HFFc6 (cell line): ENCODE data around the gene PGM3. TPM values are rescaled to one million over a fixed set of nuclear protein-coding genes. Genes with fewer than 3 reads are reported as not detected.

ENCODE experiments used
- DNase-seq: peaks from one replicate; pipeline ENCODE4 v3.0.0-alpha.2; 2018
- H3K27ac Mint-ChIP-seq: 2 replicates; pipeline ENCODE4 v1.8.0; 2020; ENCODE audit warnings: mild to moderate bottlenecking, mixed read lengths
- H3K27me3 Mint-ChIP-seq: 2 replicates; pipeline ENCODE4 v1.8.0; 2021; ENCODE audit warnings: mild to moderate bottlenecking, moderate library complexity, mixed read lengths; ENCODE audit not compliant: insufficient read depth
- H3K36me3 Mint-ChIP-seq: 2 replicates; pipeline ENCODE4 v1.8.0; 2021; ENCODE audit warnings: low read depth, mixed read lengths
- H3K4me1 Mint-ChIP-seq: 2 replicates; pipeline ENCODE4 v1.8.0; 2020; ENCODE audit warnings: low read depth, mixed read lengths
- H3K4me3 Mint-ChIP-seq: 2 replicates; pipeline ENCODE4 v1.8.0; 2020; ENCODE audit warnings: mild to moderate bottlenecking, moderate library complexity, mixed read lengths
- H3K9me3 Mint-ChIP-seq: 2 replicates; pipeline ENCODE4 v1.8.0; 2020; ENCODE audit warnings: mild to moderate bottlenecking, mixed read lengths
- total RNA-seq, 6 experiments: library from RNA; stranded (reverse); fragmentation: NEBNext Ultra II Directional; extraction: Animal tissue kit (Norgen Biotek cat#: 25700); gene quantifications; 2 replicates in 1 of 6; 3 replicates in 5 of 6; pipeline ENCODE4 v1.2.3, GENCODE V29; 2021
- TF ChIP-seq, protein P1 (sequence below): fragments of 200-600 bp; sonication (generic); IDR thresholded peaks from 2 replicates; pipeline ENCODE4 v1.5.0; 2021; ENCODE audit warnings: antibody characterized with exemption, mild to moderate bottlenecking

The PGM3 gene
- total RNA-seq, 6 experiments from 2014 or later = 97.4 to 103 (median 98.6) TPM

DNA sequence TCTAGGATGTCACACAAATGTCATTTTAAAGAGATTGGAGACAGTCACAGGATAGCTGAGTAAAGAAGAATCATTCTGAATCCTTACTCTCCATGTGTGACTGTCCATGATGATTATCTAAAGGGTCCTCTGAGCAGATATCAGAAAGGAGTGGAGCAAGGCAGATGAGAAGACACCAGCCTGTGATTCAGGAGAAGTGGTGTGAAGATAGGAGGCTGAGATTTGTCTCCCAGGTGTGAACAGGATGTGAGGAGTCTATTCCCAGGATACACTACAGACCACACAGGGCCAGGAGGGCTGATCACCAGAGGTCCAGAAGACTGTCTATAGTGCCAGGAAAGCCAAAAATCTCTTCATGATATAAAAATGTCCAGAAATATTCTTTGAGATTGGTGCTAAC, 27.1 kb upstream of the PGM3 start:
- H3K27ac Mint-ChIP-seq = peak overlapping the region; percentile 4; the same call in 1 of the 2 replicates
- TF ChIP-seq, protein P1, sequence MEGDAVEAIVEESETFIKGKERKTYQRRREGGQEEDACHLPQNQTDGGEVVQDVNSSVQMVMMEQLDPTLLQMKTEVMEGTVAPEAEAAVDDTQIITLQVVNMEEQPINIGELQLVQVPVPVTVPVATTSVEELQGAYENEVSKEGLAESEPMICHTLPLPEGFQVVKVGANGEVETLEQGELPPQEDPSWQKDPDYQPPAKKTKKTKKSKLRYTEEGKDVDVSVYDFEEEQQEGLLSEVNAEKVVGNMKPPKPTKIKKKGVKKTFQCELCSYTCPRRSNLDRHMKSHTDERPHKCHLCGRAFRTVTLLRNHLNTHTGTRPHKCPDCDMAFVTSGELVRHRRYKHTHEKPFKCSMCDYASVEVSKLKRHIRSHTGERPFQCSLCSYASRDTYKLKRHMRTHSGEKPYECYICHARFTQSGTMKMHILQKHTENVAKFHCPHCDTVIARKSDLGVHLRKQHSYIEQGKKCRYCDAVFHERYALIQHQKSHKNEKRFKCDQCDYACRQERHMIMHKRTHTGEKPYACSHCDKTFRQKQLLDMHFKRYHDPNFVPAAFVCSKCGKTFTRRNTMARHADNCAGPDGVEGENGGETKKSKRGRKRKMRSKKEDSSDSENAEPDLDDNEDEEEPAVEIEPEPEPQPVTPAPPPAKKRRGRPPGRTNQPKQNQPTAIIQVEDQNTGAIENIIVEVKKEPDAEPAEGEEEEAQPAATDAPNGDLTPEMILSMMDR = no peak
- no peak overlapping the region for H3K4me3 Mint-ChIP-seq
- no peaks in the 10 kb centered on the region for H3K27me3 Mint-ChIP-seq
- H3K9me3 Mint-ChIP-seq = no peaks in the 10 kb centered on the region
- peaks cover 31% of the 10 kb centered on the region for H3K4me1 Mint-ChIP-seq
- no peaks in the 10 kb centered on the region for H3K36me3 Mint-ChIP-seq
- no peak for DNase-seq

DNA sequence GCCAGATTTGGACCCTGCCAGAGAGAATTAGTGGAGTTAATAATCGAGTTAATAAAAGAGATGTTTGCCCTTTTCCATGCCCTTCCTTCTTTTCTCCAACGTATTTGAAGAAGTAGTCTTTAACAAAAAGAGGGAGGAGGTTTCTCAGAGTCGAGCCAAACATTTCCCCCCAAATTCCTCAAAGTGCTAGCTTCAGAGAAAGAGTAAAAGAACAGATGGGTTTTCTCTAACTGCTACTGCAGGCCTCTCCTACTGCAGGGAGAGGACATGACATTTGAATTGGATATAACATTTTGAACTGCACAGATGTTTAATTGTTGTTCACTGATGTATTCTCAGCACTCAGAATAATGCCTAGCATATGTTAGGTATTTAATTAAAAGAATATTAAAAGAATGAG, 25.6 kb upstream of the PGM3 start:
- peaks cover 33% of the 10 kb centered on the region for H3K4me1 Mint-ChIP-seq
- H3K27ac Mint-ChIP-seq = no peak overlapping the region
- TF ChIP-seq, protein P1 = no peak
- no peaks in the 10 kb centered on the region for H3K9me3 Mint-ChIP-seq
- H3K27me3 Mint-ChIP-seq = no peaks in the 10 kb centered on the region; the same call in 1 of the 2 replicates
- no peak overlapping the region for H3K4me3 Mint-ChIP-seq
- no peak for DNase-seq
- no peaks in the 10 kb centered on the region for H3K36me3 Mint-ChIP-seq

- no peaks in the 10 kb centered on the region for H3K36me3 Mint-ChIP-seq
- no peak overlapping the region for H3K4me3 Mint-ChIP-seq
- H3K27ac Mint-ChIP-seq = peak overlapping the region; percentile 44
- no peaks in the 10 kb centered on the region for H3K9me3 Mint-ChIP-seq
- peaks cover 31% of the 10 kb centered on the region for H3K4me1 Mint-ChIP-seq
- no peak for DNase-seq
- TF ChIP-seq, protein P1 = no peak
- no peaks in the 10 kb centered on the region; the same call in 1 of the 2 replicates for H3K27me3 Mint-ChIP-seq
Observed at GRCh38 chr6:83216806-83217205, 23.7 kb upstream of the PGM3 start.

GRCh38 chr6:83215131-83216047, 22.3 kb upstream of the PGM3 start:
- Mint-ChIP-seq H3K27ac (peak overlapping the region; percentile 79), H3K4me3 (no peak overlapping the region), H3K27me3 (no peaks in the 10 kb centered on the region; the same call in 1 of the 2 replicates), H3K36me3 (no peaks in the 10 kb centered on the region), H3K9me3 (no peaks in the 10 kb centered on the region), H3K4me1 (peaks cover 22% of the 10 kb centered on the region)
- TF ChIP-seq, protein P1 = peak; percentile 89
- peak; percentile 75 for DNase-seq

- no peak for DNase-seq
- TF ChIP-seq, protein P1 = no peak
- Mint-ChIP-seq H3K4me1 (peaks cover 38% of the 10 kb centered on the region), H3K9me3 (no peaks in the 10 kb centered on the region), H3K27me3 (no peaks in the 10 kb centered on the region), H3K27ac (no peak overlapping the region), H3K4me3 (no peak overlapping the region), H3K36me3 (peaks cover 12% of the 10 kb centered on the region)
Observed at GRCh38 chr6:83202031-83202430, 9.0 kb upstream of the PGM3 start.
